Measurements from ENCODE around the gene GTPBP3.

Gene GTPBP3

GRCh38 chr19:17325133-17325532, 12.2 kb upstream of the GTPBP3 start:
- Histone ChIP-seq H3K4me1 (ENCODE audit: control insufficient read depth, insufficient read depth, low read length) (no peaks in the 10 kb centered on the region), H3K36me3 (ENCODE audit: control insufficient read depth, insufficient read depth, low read length) (peaks cover 22% of the 10 kb centered on the region), H3K9me3 (ENCODE audit: control insufficient read depth, insufficient read depth, low read length) (no peaks in the 10 kb centered on the region), H3K4me3 (ENCODE audit: low read depth, low read length) (no peak overlapping the region), H3K27me3 (ENCODE audit: control insufficient read depth, insufficient read depth, low read length) (peaks cover 9% of the 10 kb centered on the region), H3K9ac (ENCODE audit: low read depth, low read length) (no peak overlapping the region)

GRCh38 chr19:17325881-17326594, 11.3 kb upstream of the GTPBP3 start:
- H3K36me3 ChIP-seq (ENCODE audit: control insufficient read depth, insufficient read depth, low read length) = peaks cover 15% of the 10 kb centered on the region
- no peaks in the 10 kb centered on the region for H3K4me1 ChIP-seq (ENCODE audit: control insufficient read depth, insufficient read depth, low read length)
- H3K4me3 ChIP-seq (ENCODE audit: low read depth, low read length) = no peak overlapping the region
- H3K9ac ChIP-seq (ENCODE audit: low read depth, low read length) = no peak overlapping the region
- peaks cover 12% of the 10 kb centered on the region for H3K27me3 ChIP-seq (ENCODE audit: control insufficient read depth, insufficient read depth, low read length)
- no peaks in the 10 kb centered on the region for H3K9me3 ChIP-seq (ENCODE audit: control insufficient read depth, insufficient read depth, low read length)

DNA sequence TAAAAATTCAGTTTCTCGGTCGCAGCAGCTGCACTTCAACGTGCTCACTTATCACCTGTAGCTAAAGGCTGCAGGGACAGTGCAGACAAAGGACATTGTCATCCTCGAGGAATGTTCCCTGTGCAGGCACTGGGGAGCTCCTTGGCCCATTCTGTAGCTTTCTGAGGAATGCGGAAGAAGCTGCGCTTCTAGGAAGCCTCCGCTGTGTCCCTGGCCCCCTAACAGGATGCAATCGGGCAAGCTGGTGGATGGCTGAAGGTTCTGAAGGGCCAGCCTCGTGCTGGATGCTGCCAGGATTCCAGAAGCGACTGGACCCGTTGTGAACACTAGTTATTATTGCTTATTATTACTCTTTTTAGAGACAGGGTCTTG, 10.8 kb upstream of the GTPBP3 start:
- no peak overlapping the region for H3K9ac ChIP-seq (ENCODE audit: low read depth, low read length)
- peaks cover 12% of the 10 kb centered on the region for H3K36me3 ChIP-seq (ENCODE audit: control insufficient read depth, insufficient read depth, low read length)
- H3K9me3 ChIP-seq (ENCODE audit: control insufficient read depth, insufficient read depth, low read length) = no peaks in the 10 kb centered on the region
- H3K4me3 ChIP-seq (ENCODE audit: low read depth, low read length) = no peak overlapping the region
- no peaks in the 10 kb centered on the region for H3K4me1 ChIP-seq (ENCODE audit: control insufficient read depth, insufficient read depth, low read length)
- peaks cover 12% of the 10 kb centered on the region for H3K27me3 ChIP-seq (ENCODE audit: control insufficient read depth, insufficient read depth, low read length)

DNA sequence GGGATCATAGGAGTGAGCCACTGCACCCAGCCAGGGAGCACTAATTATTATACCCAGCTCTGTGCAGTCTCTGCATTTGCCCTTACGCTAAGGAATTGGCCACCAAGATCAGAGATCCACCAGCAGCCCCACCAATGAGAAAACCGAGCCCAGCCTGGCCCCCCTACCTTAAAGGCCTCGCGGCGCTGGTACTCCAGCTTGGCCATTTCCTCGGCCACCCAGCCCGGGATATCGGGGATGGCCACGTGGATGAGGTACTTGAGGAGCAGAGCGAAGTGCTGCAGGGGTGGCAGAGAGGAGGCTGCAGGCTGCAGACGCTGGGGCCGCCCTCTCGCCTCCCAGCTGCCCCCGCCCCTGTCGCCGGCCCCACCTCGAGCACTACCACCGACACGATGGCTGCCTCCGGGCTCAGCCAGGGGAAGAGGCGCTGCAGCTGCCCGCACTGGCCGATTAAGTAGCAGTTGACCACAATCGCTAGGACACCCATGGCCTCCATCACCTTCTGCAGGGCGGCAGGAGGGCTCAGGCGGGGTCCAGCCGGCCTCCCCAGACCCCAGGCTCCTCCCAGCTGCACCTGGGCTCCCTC, 10.2 kb upstream of the GTPBP3 start:
- Histone ChIP-seq H3K36me3 (ENCODE audit: control insufficient read depth, insufficient read depth, low read length) (peaks cover 9% of the 10 kb centered on the region), H3K4me1 (ENCODE audit: control insufficient read depth, insufficient read depth, low read length) (no peaks in the 10 kb centered on the region), H3K9me3 (ENCODE audit: control insufficient read depth, insufficient read depth, low read length) (no peaks in the 10 kb centered on the region), H3K4me3 (ENCODE audit: low read depth, low read length) (peak overlapping the region; percentile 65), H3K27me3 (ENCODE audit: control insufficient read depth, insufficient read depth, low read length) (peaks cover 12% of the 10 kb centered on the region), H3K9ac (ENCODE audit: low read depth, low read length) (peak overlapping the region; percentile 56)

GRCh38 chr19:17327654-17328516, 9.5 kb upstream of the GTPBP3 start:
- no peaks in the 10 kb centered on the region for H3K9me3 ChIP-seq (ENCODE audit: control insufficient read depth, insufficient read depth, low read length)
- H3K9ac ChIP-seq (ENCODE audit: low read depth, low read length) = peak overlapping the region; percentile 70
- H3K27me3 ChIP-seq (ENCODE audit: control insufficient read depth, insufficient read depth, low read length) = peaks cover 12% of the 10 kb centered on the region
- H3K4me1 ChIP-seq (ENCODE audit: control insufficient read depth, insufficient read depth, low read length) = no peaks in the 10 kb centered on the region
- H3K4me3 ChIP-seq (ENCODE audit: low read depth, low read length) = peak overlapping the region; percentile 65
- H3K36me3 ChIP-seq (ENCODE audit: control insufficient read depth, insufficient read depth, low read length) = peaks cover 9% of the 10 kb centered on the region

- Histone ChIP-seq H3K9ac (ENCODE audit: low read depth, low read length) (peak overlapping the region; percentile 70), H3K9me3 (ENCODE audit: control insufficient read depth, insufficient read depth, low read length) (no peaks in the 10 kb centered on the region), H3K4me1 (ENCODE audit: control insufficient read depth, insufficient read depth, low read length) (no peaks in the 10 kb centered on the region), H3K27me3 (ENCODE audit: control insufficient read depth, insufficient read depth, low read length) (peaks cover 12% of the 10 kb centered on the region), H3K36me3 (ENCODE audit: control insufficient read depth, insufficient read depth, low read length) (peaks cover 13% of the 10 kb centered on the region), H3K4me3 (ENCODE audit: low read depth, low read length) (peak overlapping the region; percentile 65)
Measured at GRCh38 chr19:17328517-17329365, 8.6 kb upstream of the GTPBP3 start.

DNA sequence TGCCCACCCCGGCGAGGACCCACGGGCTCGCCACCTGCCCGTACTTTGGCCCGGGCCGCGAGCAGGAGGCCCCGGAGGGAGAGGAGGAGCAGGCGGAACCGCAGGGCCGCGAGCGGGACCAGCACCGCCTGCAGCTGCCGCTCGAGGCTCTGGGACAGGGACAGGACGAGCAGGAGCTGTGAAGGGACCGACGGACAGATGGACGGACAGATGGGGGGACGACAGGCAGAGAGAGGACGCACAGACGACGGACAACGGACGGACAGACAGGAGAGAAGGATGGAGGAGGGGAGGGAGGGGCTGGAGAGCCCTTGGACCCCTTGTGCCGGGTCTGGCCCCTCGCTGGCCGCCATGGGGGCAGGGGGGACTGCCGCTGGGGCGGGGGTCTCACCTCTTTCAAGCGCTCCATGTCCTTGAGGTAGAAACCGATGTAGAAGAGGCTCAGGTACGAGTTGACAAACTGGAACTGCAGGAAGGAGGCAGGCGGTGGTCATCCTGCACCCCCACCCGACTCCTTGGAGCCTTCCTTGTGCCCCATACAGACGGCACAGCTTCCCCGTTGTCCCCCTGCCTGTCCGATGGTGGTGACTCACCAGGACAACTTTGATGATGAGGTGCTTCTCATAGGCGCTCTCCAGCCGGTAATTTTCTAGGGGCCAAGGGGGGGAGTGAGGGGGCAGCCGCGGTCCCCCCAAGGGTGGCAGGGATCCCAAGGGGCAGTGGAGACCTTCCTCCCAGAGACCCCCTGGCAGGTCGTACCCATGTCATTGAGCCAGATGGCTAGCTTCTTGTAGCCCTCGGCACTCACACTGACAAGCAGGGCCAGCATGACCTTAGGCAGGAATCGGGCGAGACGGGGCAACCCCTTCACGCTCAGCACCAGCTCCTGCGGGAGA, 7.7 kb upstream of the GTPBP3 start:
- Histone ChIP-seq H3K36me3 (ENCODE audit: control insufficient read depth, insufficient read depth, low read length) (peaks cover 12% of the 10 kb centered on the region), H3K9me3 (ENCODE audit: control insufficient read depth, insufficient read depth, low read length) (no peaks in the 10 kb centered on the region), H3K4me1 (ENCODE audit: control insufficient read depth, insufficient read depth, low read length) (no peaks in the 10 kb centered on the region), H3K4me3 (ENCODE audit: low read depth, low read length) (peak overlapping the region; percentile 13), H3K27me3 (ENCODE audit: control insufficient read depth, insufficient read depth, low read length) (peaks cover 12% of the 10 kb centered on the region), H3K9ac (ENCODE audit: low read depth, low read length) (no peak overlapping the region)

DNA sequence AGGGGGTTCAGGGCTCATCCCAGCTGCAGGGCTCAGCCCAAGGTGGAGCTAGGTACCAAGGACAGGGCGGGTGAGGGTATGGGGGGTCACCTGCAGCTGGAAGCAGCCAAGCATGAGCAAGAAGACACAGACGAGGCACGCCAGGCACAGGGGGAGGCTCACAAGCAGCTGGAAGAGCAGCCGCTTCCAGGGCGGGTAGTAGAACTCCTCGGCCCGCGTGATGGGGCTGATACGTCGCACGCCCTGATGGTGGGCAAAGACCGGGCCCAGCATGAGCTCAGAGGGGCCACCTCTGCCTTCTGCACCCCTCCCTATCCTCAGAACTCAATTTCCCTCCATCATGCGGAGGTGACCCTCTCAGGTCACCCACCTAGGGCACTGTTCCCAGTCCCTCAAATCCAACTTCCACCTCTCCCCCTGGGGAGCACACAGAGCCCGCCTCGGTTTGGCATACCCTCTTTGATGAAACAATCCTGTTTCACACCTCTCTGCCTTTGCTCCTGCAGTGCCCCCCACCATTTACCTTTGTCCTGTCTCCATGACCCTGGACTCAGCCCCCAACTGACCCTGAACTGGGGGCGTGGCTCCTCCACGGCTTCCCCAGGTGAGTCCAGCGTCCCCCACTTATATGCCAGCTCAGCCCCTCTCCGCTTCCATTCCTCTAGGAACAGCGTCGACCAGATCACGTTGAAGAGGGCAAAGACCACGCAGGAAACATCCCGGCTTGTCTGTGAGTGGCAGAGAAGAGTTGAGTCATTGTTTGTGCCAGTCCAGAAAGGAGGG, 6.9 kb upstream of the GTPBP3 start:
- no peaks in the 10 kb centered on the region for H3K4me1 ChIP-seq (ENCODE audit: control insufficient read depth, insufficient read depth, low read length)
- H3K9me3 ChIP-seq (ENCODE audit: control insufficient read depth, insufficient read depth, low read length) = no peaks in the 10 kb centered on the region
- no peak overlapping the region for H3K4me3 ChIP-seq (ENCODE audit: low read depth, low read length)
- no peak overlapping the region for H3K9ac ChIP-seq (ENCODE audit: low read depth, low read length)
- peaks cover 6% of the 10 kb centered on the region for H3K36me3 ChIP-seq (ENCODE audit: control insufficient read depth, insufficient read depth, low read length)
- H3K27me3 ChIP-seq (ENCODE audit: control insufficient read depth, insufficient read depth, low read length) = peaks cover 12% of the 10 kb centered on the region

DNA sequence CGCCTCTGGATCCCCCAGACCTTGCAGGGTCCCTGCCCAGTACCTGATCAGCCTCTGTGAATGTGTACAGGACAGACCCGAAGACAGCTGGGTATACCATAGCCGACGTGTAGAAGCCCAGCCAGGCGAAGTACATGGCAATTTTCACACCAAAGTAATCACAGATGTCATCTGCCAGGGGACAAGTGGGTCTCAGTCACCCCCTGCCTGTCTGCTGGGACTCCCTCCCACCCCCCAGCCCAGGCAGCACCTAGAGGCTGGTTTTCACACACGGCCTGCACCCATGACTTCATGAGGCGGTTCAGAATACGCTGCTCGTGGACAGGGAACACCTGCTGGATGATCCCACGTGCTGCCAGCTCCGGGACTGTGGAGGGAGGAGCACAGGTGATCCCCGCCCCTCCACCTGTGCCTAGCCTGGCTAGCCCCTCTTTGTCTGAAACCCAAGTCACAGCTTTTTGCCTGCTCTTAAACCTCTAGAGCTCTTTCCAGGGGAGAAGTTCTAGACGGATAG, 6.3 kb upstream of the GTPBP3 start:
- H3K4me1 ChIP-seq (ENCODE audit: control insufficient read depth, insufficient read depth, low read length) = no peaks in the 10 kb centered on the region
- H3K4me3 ChIP-seq (ENCODE audit: low read depth, low read length) = no peak overlapping the region
- H3K9me3 ChIP-seq (ENCODE audit: control insufficient read depth, insufficient read depth, low read length) = no peaks in the 10 kb centered on the region
- H3K36me3 ChIP-seq (ENCODE audit: control insufficient read depth, insufficient read depth, low read length) = peaks cover 6% of the 10 kb centered on the region
- H3K9ac ChIP-seq (ENCODE audit: low read depth, low read length) = no peak overlapping the region
- H3K27me3 ChIP-seq (ENCODE audit: control insufficient read depth, insufficient read depth, low read length) = peaks cover 12% of the 10 kb centered on the region

GRCh38 chr19:17332360-17332676, 5.0 kb upstream of the GTPBP3 start:
- Histone ChIP-seq H3K9ac (ENCODE audit: low read depth, low read length) (no peak overlapping the region), H3K9me3 (ENCODE audit: control insufficient read depth, insufficient read depth, low read length) (no peaks in the 10 kb centered on the region), H3K27me3 (ENCODE audit: control insufficient read depth, insufficient read depth, low read length) (peaks cover 12% of the 10 kb centered on the region), H3K4me1 (ENCODE audit: control insufficient read depth, insufficient read depth, low read length) (no peaks in the 10 kb centered on the region), H3K36me3 (ENCODE audit: control insufficient read depth, insufficient read depth, low read length) (peaks cover 5% of the 10 kb centered on the region), H3K4me3 (ENCODE audit: low read depth, low read length) (no peak overlapping the region)
